ENCODE results near the gene FBP2.

DNA sequence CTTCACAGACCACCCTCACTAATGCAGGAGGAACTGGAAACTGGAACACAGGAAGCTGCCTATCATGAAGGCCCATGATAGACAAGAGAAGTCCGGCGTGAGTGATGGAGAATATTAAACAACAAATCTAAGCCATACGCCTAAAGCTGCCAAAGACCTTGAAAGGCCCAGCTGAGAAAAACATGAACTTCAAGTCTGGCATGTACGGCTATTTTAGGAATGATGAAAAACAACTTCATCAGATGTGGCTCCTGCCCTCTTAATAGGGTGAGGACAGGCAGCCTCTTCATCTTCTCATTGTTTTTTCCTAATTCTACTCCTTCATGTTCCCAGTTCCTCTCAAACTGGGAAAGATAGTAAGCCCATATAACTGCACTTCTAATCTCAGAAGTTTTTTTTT is 25.4 kb upstream of the FBP2 start:
- TF ChIP-seq POLR2AphosphoS5 (IDR thresholded peaks at IDR 0.05) (no peak), POLR2A (IDR thresholded peaks at IDR 0.05) (no peak)
- TF ChIP-seq, protein P1, sequence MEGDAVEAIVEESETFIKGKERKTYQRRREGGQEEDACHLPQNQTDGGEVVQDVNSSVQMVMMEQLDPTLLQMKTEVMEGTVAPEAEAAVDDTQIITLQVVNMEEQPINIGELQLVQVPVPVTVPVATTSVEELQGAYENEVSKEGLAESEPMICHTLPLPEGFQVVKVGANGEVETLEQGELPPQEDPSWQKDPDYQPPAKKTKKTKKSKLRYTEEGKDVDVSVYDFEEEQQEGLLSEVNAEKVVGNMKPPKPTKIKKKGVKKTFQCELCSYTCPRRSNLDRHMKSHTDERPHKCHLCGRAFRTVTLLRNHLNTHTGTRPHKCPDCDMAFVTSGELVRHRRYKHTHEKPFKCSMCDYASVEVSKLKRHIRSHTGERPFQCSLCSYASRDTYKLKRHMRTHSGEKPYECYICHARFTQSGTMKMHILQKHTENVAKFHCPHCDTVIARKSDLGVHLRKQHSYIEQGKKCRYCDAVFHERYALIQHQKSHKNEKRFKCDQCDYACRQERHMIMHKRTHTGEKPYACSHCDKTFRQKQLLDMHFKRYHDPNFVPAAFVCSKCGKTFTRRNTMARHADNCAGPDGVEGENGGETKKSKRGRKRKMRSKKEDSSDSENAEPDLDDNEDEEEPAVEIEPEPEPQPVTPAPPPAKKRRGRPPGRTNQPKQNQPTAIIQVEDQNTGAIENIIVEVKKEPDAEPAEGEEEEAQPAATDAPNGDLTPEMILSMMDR (IDR thresholded peaks at IDR 0.05), result no peak
